Measurements from ENCODE around the gene GNA12. TPM values are rescaled to one million over a fixed set of nuclear protein-coding genes. Genes with fewer than 3 reads are reported as not detected.

GNA12 gene
- polyA plus RNA-seq, 1 donor from 2014 or later = 16.4 TPM

DNA sequence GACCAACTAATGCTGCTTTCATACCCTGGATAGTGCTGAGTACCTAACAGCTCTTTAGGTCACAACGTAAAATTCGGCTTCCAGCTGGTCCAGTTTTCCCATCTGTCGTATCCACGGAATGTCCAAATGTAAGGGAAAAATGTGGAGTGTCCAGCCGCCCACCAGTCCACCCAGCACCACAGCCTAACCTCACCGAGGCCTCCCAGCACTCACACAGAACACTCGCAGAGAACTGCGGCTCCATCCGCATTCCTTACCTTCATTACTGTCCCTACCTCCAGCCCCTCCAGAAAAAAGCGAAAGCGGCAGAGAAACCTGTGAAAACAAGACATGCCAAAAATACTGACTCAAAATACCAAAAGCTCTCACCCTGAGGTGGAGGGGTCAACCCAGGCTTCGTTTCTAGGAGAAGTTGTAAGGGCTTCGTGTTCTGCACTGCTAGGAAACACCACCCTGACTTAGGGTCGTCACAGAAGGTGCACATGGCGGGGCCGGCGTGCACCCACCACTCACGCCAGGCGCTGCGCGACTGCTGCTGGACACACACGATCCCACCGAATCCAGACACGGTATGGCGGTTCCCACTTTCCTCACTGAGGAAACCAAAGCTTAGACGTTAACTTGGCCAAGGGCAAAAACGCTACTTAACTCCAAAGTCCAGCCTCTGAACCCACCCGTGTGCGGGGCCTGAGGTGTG lies 82.2 kb downstream of the GNA12 start:
- H3K9me3 Mint-ChIP-seq = no peaks in the 10 kb centered on the region
- peak overlapping the region in 1 of 3 donors; percentile 18 for H3K27ac Mint-ChIP-seq
- H3K36me3 Mint-ChIP-seq = peaks cover 3% of the 10 kb centered on the region
- H3K4me1 Mint-ChIP-seq = peaks cover 23 to 29% (median 27%) of the 10 kb centered on the region in 3 donors
- H3K27me3 Mint-ChIP-seq = no peaks in the 10 kb centered on the region
- peak overlapping the region in 1 of 4 donors; percentile 65 for H3K4me3 Mint-ChIP-seq

DNA sequence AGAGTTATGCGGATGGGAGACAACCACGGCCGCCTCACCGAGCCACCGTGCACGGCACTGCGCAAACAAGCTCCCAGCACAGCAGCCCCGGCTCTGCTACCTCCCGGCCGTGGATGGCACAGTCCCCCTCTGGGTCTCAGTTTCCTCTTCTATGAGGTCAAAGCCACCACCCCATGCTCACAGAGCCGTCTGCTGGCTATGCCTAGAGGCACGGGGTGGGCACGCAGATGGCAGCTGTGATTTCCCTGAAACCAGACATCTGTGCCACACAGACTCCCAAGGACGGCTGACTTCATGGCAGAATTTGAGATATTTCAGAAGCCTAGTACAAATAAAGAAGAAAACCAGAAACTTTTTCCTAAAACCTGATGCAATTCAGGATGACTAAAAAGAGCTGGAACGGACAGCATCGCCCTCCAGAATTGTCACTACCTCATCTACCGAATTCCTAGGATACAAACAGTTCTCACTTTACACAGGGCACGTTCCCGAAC lies 82.9 kb downstream of the GNA12 start:
- Mint-ChIP-seq H3K36me3 (peaks cover 8% of the 10 kb centered on the region), H3K4me3 (no peak overlapping the region), H3K4me1 (peaks cover 23 to 29% (median 28%) of the 10 kb centered on the region in 3 donors), H3K27me3 (no peaks in the 10 kb centered on the region), H3K9me3 (no peaks in the 10 kb centered on the region), H3K27ac (no peak overlapping the region)

DNA sequence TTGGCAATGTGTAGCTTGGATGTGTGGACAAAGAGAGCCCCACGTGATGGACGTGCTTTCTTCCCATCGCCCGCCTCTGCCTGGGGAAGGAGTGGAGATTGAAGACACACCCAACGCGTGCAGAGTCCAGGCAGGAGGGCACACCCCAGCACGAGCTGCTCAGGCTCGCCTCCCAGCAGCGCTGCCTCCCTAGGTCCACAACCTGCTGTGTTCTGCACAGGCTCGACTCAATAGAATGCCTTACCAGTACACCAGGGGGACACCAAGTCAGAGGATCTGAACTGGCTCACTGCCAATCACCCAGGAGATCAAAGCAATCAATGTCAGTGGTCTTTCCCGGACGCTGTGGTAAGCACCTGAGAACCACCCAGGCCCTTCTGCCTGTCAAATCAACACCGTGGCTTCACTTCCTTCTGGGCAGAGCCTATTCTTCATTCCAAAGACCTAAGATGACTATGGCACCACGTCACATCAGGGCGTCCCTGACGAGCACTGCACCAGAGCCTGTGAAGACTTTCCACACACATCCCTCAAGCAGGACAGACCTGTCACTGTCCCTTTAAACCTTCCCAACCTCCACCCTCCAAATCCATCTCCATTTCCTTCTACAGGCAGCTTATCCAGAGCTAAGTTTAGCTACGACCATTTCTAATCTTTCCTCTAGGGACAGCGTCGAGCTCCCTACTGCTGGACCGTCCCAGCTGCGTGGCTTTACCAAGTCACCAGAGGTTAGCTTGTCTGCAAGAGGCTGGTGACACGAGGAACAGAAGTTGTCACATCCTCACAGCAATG lies 83.8 kb downstream of the GNA12 start:
- H3K4me1 Mint-ChIP-seq = peaks cover 23 to 31% (median 27%) of the 10 kb centered on the region in 3 donors
- H3K9me3 Mint-ChIP-seq = peaks cover 0 to under 1% (median 0%) of the 10 kb centered on the region in 3 donors
- no peaks in the 10 kb centered on the region for H3K27me3 Mint-ChIP-seq
- peak overlapping the region in 1 of 4 donors; percentile 64 for H3K4me3 Mint-ChIP-seq
- peak overlapping the region in 1 of 3 donors; percentile 46 for H3K27ac Mint-ChIP-seq
- H3K36me3 Mint-ChIP-seq = peaks cover 8% of the 10 kb centered on the region

DNA sequence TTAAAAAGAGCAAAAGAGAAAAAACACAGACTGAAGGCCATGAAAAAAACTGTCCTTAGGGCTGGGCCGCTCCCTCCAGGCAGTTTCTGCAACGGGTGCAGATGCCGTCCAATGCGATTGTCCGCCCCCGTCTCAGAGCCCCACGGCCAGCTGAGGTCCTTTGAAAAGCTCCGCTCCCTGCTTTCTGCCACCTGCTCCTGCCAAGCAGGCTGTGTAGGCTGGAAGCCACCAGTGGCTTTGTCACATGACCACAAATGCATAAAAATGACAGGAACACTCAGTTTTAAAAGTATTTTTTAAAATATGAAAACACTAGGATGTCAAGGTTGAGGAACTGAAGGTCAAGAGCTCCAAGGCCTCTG lies 84.4 kb downstream of the GNA12 start:
- Mint-ChIP-seq H3K27ac (no peak overlapping the region), H3K4me1 (peaks cover 23 to 31% (median 27%) of the 10 kb centered on the region in 3 donors), H3K9me3 (peaks cover 0 to 4% (median 0%) of the 10 kb centered on the region in 3 donors), H3K36me3 (peaks cover 14% of the 10 kb centered on the region), H3K27me3 (no peaks in the 10 kb centered on the region), H3K4me3 (peak overlapping the region in 1 of 4 donors; percentile 16)

DNA sequence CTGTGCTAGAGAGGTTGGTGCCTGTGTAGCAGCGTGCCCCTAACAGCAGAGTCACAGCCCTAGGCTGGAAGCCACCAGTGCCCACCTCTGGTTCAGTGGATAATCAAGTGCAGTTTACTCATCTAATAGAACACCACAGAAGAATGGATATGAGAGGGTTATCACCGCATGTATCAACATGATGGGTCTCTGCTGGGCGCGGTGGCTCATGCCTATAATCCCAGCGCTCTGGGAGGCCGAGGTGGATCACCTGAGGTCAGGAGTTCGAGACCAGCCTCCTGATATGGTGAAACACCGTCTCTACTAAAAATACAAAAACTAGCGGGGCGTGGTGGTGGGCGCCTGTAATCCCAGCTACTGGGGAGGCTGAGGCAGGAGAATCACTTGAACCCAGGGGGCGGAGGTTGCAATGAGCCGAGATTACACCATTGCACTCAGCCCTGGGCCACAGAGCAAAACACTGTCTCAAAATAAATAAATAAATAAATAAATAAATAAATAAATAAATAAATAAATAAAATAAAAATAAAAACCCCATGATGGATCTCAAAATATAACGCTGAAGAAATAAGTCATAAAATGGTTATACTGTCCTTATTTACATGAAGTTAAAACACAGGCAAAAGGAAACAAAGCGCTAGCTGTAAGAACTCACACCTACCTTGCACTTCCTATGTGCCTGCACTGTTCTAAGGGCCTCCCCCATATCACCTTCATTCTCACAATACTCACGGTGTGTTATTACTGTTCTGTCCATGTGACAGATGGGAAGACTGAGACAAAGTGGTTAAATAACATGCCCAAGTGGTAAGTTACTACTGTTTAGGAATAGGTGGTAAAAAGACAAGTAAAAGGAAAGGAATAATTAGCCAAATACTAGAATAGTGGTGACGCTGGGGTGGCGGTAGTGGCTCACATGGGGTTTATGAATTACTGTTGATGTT lies 85.2 kb downstream of the GNA12 start:
- Mint-ChIP-seq H3K27ac (peak overlapping the region; percentile 3 to 63 (median 6)), H3K36me3 (peaks cover 16% of the 10 kb centered on the region), H3K4me1 (peaks cover 23 to 31% (median 27%) of the 10 kb centered on the region in 3 donors), H3K9me3 (peaks cover 0 to 4% (median 0%) of the 10 kb centered on the region in 3 donors), H3K27me3 (no peaks in the 10 kb centered on the region), H3K4me3 (no peak overlapping the region)

DNA sequence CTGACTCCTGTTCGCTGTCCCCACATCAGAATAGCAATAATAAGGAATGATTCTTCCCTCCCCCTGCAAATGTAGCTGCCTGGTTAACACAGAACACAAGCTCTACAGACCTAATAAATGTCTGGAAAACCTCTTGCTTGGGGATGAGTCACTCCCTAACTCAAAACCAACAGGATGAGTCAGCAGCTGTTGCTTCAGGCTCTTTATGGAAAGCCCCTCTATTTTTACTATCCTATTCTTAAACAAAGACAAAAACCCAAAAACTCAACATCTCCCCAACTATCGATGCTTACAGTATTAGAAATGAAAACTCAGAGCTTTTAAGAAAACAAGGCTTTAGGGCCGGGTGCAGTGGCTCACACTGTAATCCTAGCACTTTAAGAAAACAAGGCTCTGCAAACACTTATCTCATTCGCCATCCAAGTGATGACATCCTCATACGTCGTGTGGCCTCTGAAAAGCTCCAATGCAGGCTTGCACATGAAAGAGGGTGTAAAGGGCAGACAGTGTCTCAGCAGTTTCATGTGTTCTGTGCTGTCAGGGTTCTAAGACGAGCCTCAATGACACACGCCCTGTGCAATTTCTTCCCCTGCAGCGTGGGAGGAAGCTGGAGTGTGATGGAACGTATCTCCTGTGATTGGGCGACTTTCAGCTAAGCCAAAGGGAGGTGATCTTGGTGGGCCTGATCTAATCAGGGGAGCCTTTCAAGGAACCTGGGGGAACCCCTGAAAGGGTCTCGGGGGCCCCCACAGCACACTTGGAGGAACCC lies 86.0 kb downstream of the GNA12 start:
- Mint-ChIP-seq H3K9me3 (peaks cover 0 to 4% (median 0%) of the 10 kb centered on the region in 3 donors), H3K27me3 (no peaks in the 10 kb centered on the region), H3K4me1 (peaks cover 23 to 31% (median 27%) of the 10 kb centered on the region in 3 donors), H3K4me3 (no peak overlapping the region), H3K36me3 (peaks cover 16% of the 10 kb centered on the region), H3K27ac (peak overlapping the region in 1 of 3 donors; percentile 63)

DNA sequence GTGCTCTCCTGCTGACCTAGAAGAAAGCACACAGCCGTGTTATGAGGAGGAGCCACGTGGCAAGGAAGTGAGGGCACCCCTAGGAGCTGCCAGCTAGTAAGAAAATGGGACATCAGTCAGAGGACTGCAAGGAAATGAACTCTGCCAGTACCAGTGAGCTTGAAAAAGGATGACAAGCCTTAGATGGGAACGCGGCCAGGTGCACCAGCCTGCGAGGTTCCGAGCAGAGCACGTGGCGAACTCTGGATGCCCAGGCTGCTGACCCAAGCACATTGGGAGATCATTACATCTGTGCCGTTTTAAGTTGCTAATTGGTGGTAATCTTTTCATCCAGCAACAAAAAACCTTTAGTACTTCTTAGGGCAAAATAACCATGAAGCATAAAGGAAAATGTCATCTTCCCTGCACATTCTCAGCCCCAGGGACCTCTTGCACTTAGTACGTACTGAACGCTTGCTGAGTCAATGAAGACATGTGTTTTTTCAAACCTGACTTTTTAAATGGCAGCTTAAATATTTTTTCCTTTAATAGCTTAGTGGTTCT lies 86.7 kb downstream of the GNA12 start:
- no peak overlapping the region for H3K27ac Mint-ChIP-seq
- H3K4me1 Mint-ChIP-seq = peaks cover 22 to 31% (median 29%) of the 10 kb centered on the region in 3 donors
- H3K4me3 Mint-ChIP-seq = no peak overlapping the region
- peaks cover 0 to 4% (median 0%) of the 10 kb centered on the region in 3 donors for H3K9me3 Mint-ChIP-seq
- H3K27me3 Mint-ChIP-seq = no peaks in the 10 kb centered on the region
- H3K36me3 Mint-ChIP-seq = peaks cover 16% of the 10 kb centered on the region

DNA sequence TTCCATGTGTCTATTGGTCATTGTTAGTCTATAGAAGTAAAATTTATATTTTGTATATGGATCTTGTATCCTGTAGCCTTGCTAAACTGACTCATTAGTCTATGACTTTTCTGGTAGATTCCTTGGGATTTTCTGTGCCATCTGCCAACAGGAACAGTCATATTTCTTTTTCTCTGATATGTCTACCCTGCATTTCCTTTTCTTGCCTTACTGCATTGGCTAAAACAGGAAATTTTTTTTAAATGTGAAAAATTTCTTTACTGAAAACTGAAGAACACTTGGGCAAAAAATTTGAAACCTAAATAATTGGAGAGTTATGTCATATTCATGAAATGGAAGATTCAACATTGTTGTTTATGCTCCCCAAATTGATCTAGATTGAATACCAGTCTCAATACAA lies 88.6 kb downstream of the GNA12 start:
- Mint-ChIP-seq H3K4me3 (no peak overlapping the region), H3K27me3 (no peaks in the 10 kb centered on the region), H3K27ac (no peak overlapping the region), H3K36me3 (peaks cover 19% of the 10 kb centered on the region), H3K9me3 (peaks cover 0 to 4% (median 0%) of the 10 kb centered on the region in 3 donors), H3K4me1 (peaks cover 23 to 40% (median 36%) of the 10 kb centered on the region in 3 donors)

DNA sequence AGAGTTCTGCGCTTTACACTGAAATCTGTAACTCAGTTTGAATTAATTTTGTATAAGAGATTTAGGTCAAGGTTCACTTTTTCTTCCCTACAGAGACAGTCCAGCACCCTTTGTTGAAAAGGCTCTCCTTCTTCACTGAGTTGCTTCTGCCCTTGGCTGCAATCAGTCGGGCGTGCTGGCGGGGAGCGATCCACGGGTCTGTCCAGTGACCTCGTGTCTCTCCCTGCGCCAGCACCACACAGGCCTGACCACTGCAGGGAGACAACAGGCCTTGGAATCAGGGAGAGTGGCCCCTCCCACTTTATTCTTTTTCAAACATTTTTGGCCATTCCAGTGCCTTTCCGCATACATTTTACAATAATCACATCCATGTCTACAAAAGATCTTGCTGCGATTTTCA lies 89.2 kb downstream of the GNA12 start:
- Mint-ChIP-seq H3K27ac (peak overlapping the region in 1 of 3 donors; percentile 5), H3K36me3 (peaks cover 19% of the 10 kb centered on the region), H3K9me3 (peaks cover 0 to 4% (median 0%) of the 10 kb centered on the region in 3 donors), H3K4me1 (peaks cover 18 to 42% (median 32%) of the 10 kb centered on the region in 3 donors), H3K27me3 (no peaks in the 10 kb centered on the region), H3K4me3 (no peak overlapping the region)

DNA sequence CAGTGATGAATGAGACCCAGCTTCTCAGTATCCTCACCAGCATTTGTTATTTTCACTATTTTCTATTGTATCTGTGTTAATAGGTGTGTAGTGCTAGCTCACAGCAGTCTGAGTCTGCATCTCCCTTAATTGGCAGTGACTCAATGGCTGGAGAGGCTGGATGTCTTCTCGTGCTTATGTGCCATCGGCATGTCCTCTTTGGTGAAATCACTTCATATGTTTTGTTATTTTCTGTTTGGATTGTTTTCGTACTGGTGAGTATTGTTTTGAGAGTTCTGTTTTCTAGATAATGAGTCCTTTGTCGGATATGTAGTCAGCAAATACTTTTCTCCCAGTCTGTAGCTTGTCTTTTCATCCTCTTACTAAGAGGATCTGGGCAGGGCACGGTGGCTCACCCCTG lies 90.0 kb downstream of the GNA12 start:
- no peak overlapping the region for H3K27ac Mint-ChIP-seq
- H3K36me3 Mint-ChIP-seq = peaks cover 19% of the 10 kb centered on the region
- H3K4me1 Mint-ChIP-seq = peaks cover 14 to 46% (median 27%) of the 10 kb centered on the region in 3 donors
- no peak overlapping the region for H3K4me3 Mint-ChIP-seq
- no peaks in the 10 kb centered on the region for H3K27me3 Mint-ChIP-seq
- H3K9me3 Mint-ChIP-seq = peaks cover 0 to 4% (median 0%) of the 10 kb centered on the region in 3 donors

DNA sequence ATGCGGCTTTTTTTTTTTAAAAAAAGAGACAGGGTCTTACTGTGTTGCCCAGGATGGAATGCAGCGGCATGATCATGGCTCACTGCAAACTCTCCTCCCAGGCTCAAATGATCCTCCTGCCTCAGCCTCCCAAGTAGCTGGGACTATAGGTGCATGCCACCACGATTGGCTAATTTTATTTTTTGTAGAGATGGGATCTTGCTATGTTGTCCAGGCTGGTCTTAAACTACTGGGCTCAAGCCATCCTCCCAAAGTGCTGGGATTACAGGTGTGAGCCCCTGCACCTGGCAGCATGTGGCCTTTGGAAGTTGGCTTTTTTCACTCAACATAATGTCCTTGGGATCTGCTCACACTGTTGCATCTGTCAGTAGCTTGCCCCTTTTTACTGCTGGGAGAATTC lies 91.0 kb downstream of the GNA12 start:
- H3K27ac Mint-ChIP-seq = no peak overlapping the region
- peaks cover 19% of the 10 kb centered on the region for H3K36me3 Mint-ChIP-seq
- H3K9me3 Mint-ChIP-seq = peaks cover 0 to 4% (median 0%) of the 10 kb centered on the region in 3 donors
- H3K4me1 Mint-ChIP-seq = peaks cover 7 to 41% (median 19%) of the 10 kb centered on the region in 3 donors
- H3K27me3 Mint-ChIP-seq = no peaks in the 10 kb centered on the region
- no peak overlapping the region for H3K4me3 Mint-ChIP-seq

DNA sequence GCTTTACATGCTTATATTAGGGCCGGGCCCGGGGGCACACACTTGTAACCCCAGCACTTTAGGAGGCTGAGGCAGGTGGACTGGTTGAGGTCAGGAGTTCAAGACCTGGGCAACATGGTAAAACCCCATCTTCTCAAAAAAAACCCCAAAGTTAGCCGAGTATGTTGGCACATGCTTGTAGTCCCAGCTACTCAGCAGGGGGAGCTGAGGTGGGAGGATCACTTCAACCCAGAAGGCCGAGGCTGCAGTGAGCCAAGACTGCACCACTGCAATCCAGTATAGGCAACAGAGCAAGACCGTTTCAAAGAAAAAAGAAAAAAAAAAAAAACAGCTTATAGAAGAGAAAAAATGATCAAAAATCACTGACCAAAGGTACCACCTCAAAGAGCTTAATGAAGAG lies 93.0 kb downstream of the GNA12 start:
- H3K9me3 Mint-ChIP-seq = peaks cover 0 to 4% (median 0%) of the 10 kb centered on the region in 3 donors
- peaks cover 13% of the 10 kb centered on the region for H3K36me3 Mint-ChIP-seq
- H3K4me3 Mint-ChIP-seq = peak overlapping the region in 1 of 4 donors; percentile 50
- H3K27me3 Mint-ChIP-seq = no peaks in the 10 kb centered on the region
- no peak overlapping the region for H3K27ac Mint-ChIP-seq
- peaks cover 3 to 34% (median 14%) of the 10 kb centered on the region in 3 donors for H3K4me1 Mint-ChIP-seq

DNA sequence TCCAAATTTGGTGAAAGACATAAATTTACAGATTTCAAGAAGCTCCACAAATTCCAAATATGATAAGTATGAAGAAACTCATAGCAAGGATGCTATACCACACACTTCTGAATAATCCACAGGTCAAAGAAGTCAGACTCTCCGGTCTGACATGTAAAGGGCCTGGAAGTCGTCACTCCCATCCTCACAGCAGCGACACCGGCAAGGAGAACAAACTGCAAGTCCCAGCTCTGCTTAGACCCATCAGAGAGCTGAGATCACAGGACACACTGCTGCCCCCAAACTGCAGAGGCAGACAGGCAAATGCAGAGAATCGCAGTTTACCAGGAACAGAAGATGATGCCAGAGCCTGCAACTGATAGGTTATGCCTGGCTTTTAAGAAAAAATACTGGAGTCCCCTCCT lies 94.1 kb downstream of the GNA12 start:
- H3K9me3 Mint-ChIP-seq = peaks cover 0 to 1% (median 1%) of the 10 kb centered on the region in 3 donors
- no peaks in the 10 kb centered on the region for H3K27me3 Mint-ChIP-seq
- no peak overlapping the region for H3K4me3 Mint-ChIP-seq
- H3K36me3 Mint-ChIP-seq = peaks cover 10% of the 10 kb centered on the region
- peak overlapping the region in 2 of 3 donors; percentile 46 to 87 for H3K27ac Mint-ChIP-seq
- peaks cover 9 to 27% (median 14%) of the 10 kb centered on the region in 3 donors for H3K4me1 Mint-ChIP-seq
